Small intestine (tissue), 7 donors: ENCODE measurements around the gene KIAA0753. TPM values are rescaled to one million over a fixed set of nuclear protein-coding genes. Genes with fewer than 3 reads are reported as not detected.

ENCODE experiments used
- DNase-seq, 2 donors: peaks; one replicate each; pipeline versions ENCODE4 v3.0.0 to v3.0.0-alpha.2; 2013
- FAIRE-seq: peaks from 2 replicates; lab custom pipeline; 2012; peaks lifted over from hg19 to GRCh38; lab: Jason Lieb, UNC
- H3K27ac ChIP-seq, 3 donors: one replicate each; pipeline ENCODE4 v1.5.1; 2013; ENCODE audit warnings: low read length in 2 of 3, mild to moderate bottlenecking in 2 of 3, control low read depth in 1 of 3, inconsistent platforms in 1 of 3, low read depth in 1 of 3, moderate library complexity in 1 of 3
- H3K27me3 ChIP-seq, 3 donors: one replicate each; pipeline ENCODE4 v1.6.1; 2013; ENCODE audit warnings: low read length in 3 of 3, inconsistent platforms in 1 of 3; ENCODE audit not compliant: control insufficient read depth in 3 of 3, insufficient read depth in 3 of 3
- H3K36me3 ChIP-seq, 3 donors: one replicate each; pipeline ENCODE4 v1.6.1; 2013; ENCODE audit warnings: low read length in 3 of 3, inconsistent platforms in 1 of 3, low read depth in 1 of 3, mild to moderate bottlenecking in 1 of 3, moderate library complexity in 1 of 3; ENCODE audit not compliant: control insufficient read depth in 3 of 3, insufficient read depth in 2 of 3
- H3K4me1 ChIP-seq, 3 donors: one replicate each; pipeline ENCODE4 v1.6.1; 2013; ENCODE audit warnings: low read length in 2 of 3, inconsistent platforms in 1 of 3, low read depth in 1 of 3, mild to moderate bottlenecking in 1 of 3, moderate library complexity in 1 of 3; ENCODE audit not compliant: control insufficient read depth in 3 of 3, insufficient read depth in 2 of 3
- H3K4me3 ChIP-seq, 3 donors: one replicate each; pipeline ENCODE4 v1.5.1; 2013; ENCODE audit warnings: low read length in 3 of 3, control low read depth in 1 of 3, inconsistent platforms in 1 of 3, low read depth in 1 of 3, mild to moderate bottlenecking in 1 of 3, moderate library complexity in 1 of 3
- H3K9me3 ChIP-seq, 2 donors: one replicate each; pipeline ENCODE4 v1.6.1; 2013; ENCODE audit warnings: low read depth in 1 of 2, low read length in 1 of 2; ENCODE audit not compliant: control insufficient read depth in 2 of 2, insufficient read depth in 1 of 2
- WGBS, 3 donors: extraction: QIAGEN DNeasy Blood & Tissue Kit; methylation state at CpG; one replicate each; pipeline ENCODE4 v1.1.7; 2013; 5-methylcytosine and 5-hydroxymethylcytosine counted together
- polyA plus RNA-seq, 4 donors: library from polyadenylated mRNA; stranded (reverse) in 3 of 4; unstranded in 1 of 4; fragments of 200-250 nt in 3 of 4; fragments of 120-200 nt in 1 of 4; gene quantifications; one replicate each; pipeline versions ENCODE4 v1.2.1 to v1.2.3, GENCODE V29; 2013
- donor health status: healthy with polysubstance abuse.
- donor health status: control.
- donor health status: control.
- donor health status: Bipolar disorder and iron deficiency.
- donor health status: healthy.

The KIAA0753 gene
- polyA plus RNA-seq, 4 donors, result 3.2 to 14.1 (median 5.8) TPM

DNA sequence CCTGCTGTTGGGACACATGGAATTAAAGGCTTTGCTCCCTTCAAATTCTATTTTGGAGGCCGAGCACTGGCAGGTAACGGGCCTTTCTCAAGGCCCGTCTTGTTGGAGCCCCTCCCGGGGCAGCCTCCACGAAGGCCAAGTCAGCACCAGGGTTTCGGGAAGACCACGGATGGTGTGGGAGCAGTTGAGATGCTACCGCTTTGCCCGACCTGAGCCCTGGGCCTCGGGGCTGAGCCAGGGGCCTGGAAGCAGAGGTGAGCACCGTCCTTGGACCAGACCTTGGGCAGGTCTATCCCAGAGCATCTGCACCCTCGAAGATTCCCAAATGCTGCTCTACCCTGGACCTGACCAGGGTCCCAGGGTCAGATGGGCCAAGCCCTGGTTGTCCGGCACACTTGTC is 34.1 kb upstream of the KIAA0753 start:
- 91 to 94% (median 93%) methylated on average over 13 of the region's 13 CpGs for WGBS, 3 donors
- no peaks in the 10 kb centered on the region for H3K4me1 ChIP-seq
- H3K36me3 ChIP-seq, result no peaks in the 10 kb centered on the region
- FAIRE-seq, result no peak
- peaks cover 0 to 6% (median 4%) of the 10 kb centered on the region in 3 donors for H3K27me3 ChIP-seq
- H3K4me3 ChIP-seq, result no peak overlapping the region
- no peak overlapping the region for H3K27ac ChIP-seq
- H3K9me3 ChIP-seq, result no peaks in the 10 kb centered on the region
- no peak for DNase-seq

DNA sequence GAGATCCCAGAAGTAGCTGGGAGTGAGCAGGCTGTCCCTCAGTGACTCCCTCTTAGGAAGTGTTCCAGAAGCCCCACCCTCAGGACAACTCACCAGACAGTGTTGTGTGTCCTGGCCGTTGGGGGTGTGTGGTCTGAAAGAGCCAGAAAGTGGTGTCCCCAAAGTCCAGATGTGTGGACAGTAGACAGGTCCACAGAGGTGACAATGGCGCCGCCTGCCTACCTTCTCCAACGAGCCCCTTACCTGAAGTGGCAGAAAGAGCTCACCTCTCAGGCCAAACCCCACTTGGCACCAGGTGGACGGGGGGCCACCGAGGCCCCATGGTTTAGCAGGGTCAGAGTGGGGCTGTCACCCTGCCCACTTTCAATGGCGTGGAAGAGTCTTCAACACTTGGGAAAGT is 30.9 kb upstream of the KIAA0753 start:
- H3K36me3 ChIP-seq, result no peaks in the 10 kb centered on the region

DNA sequence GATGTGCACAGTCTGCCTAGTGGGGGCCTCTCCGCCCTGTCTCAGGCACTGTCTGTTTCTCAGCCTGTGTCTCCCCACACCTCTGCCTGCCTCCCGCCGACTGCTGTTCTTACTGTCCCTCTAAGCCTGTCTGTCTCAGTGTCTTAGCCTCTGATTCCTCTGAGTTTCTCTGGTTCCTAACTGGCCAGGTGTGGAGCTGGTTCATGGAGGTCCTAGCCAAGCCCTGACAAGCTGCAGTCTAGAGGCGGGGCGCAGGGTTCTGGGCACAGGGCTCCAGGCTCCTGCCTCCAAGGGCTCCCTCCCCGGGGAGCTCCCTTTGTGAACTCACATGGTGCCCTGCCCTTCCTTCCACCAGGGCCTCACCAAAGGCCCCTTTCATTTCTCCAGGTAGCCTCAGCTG is 30.5 kb upstream of the KIAA0753 start:
- no peak overlapping the region for H3K27ac ChIP-seq
- H3K4me3 ChIP-seq, result no peak overlapping the region
- no peaks in the 10 kb centered on the region for H3K4me1 ChIP-seq
- FAIRE-seq (no peak), DNase-seq (no peak)
- WGBS, 3 donors, result 78 to 90% (median 79%) methylated on average over 6 of the region's 6 CpGs
- H3K27me3 ChIP-seq, result no peaks in the 10 kb centered on the region
- H3K36me3 ChIP-seq, result no peaks in the 10 kb centered on the region
- H3K9me3 ChIP-seq, result no peaks in the 10 kb centered on the region

More for the DNA sequence above, 30.9 kb upstream of the KIAA0753 start:
- DNase-seq (no peak), FAIRE-seq (no peak)
- Histone ChIP-seq H3K27me3 (no peaks in the 10 kb centered on the region), H3K4me1 (no peaks in the 10 kb centered on the region), H3K4me3 (no peak overlapping the region), H3K27ac (no peak overlapping the region), H3K9me3 (no peaks in the 10 kb centered on the region)
- 83 to 87% (median 84%) methylated on average over 7 of the region's 7 CpGs for WGBS, 3 donors

DNA sequence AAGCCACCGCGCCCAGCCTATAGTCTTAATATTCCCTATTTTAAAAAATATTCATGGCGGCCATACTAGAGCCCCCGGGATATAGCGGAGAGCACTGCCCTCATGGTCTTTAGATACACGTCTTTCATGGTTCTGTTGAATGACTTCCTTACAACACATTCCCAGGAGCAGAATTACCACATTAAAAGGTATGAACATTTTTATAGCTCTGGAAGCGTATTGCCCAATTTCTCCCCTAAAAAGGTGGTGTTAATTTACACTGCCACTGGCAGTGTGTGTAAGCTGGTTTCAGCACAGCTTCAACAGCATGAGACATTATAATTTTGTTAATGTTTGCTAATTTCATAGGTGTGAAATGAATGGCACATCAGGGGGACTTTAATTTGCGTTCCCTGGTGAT is 30.1 kb upstream of the KIAA0753 start:
- FAIRE-seq (no peak), DNase-seq (no peak)
- no peaks in the 10 kb centered on the region for H3K4me1 ChIP-seq
- no peaks in the 10 kb centered on the region for H3K9me3 ChIP-seq
- H3K27me3 ChIP-seq, result no peaks in the 10 kb centered on the region
- H3K4me3 ChIP-seq, result no peak overlapping the region
- H3K36me3 ChIP-seq, result no peaks in the 10 kb centered on the region
- 92 to 94% (median 92%) methylated on average over 8 of the region's 8 CpGs for WGBS, 3 donors
- no peak overlapping the region for H3K27ac ChIP-seq

DNA sequence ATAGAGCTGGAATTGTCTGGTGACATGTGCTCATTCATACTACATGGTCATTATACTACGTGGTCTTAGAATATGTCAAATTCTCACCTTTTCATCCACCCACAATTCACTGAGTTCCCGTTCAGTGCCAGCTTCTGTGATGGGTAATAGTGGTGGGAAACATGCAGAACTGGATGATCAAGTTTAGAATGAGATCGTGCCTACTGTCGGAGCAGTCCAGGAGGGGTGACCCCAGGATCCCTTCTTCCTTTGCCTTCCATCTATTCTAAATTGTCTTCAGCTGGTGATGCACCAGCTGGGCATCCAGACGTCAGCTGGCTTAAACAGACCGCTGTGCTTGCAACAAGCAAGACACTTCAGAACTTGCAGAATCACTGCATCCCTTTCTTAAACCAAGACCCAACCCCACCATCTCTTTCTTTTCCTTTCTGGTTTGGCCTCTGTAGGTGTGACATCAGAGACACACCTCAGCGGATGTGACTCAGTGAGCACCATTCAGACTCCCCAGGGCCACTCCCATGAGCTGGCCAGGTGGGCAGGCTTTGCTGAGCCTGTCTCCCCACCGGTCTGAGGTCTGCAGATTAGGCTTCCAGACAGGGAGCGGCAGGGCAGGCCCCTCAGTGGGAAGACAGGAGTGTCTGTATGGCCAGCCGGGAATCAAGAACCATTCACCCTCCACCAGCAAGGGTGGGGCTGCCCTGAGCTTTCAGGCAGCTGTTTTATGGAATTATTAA is 29.1 kb upstream of the KIAA0753 start:
- Histone ChIP-seq H3K9me3 (no peaks in the 10 kb centered on the region), H3K27me3 (no peaks in the 10 kb centered on the region), H3K27ac (no peak overlapping the region), H3K36me3 (no peaks in the 10 kb centered on the region), H3K4me1 (no peaks in the 10 kb centered on the region), H3K4me3 (no peak overlapping the region)
- no peak for DNase-seq
- 55 to 74% (median 56%) methylated on average over 10 of the region's 10 CpGs for WGBS, 3 donors
- no peak for FAIRE-seq

DNA sequence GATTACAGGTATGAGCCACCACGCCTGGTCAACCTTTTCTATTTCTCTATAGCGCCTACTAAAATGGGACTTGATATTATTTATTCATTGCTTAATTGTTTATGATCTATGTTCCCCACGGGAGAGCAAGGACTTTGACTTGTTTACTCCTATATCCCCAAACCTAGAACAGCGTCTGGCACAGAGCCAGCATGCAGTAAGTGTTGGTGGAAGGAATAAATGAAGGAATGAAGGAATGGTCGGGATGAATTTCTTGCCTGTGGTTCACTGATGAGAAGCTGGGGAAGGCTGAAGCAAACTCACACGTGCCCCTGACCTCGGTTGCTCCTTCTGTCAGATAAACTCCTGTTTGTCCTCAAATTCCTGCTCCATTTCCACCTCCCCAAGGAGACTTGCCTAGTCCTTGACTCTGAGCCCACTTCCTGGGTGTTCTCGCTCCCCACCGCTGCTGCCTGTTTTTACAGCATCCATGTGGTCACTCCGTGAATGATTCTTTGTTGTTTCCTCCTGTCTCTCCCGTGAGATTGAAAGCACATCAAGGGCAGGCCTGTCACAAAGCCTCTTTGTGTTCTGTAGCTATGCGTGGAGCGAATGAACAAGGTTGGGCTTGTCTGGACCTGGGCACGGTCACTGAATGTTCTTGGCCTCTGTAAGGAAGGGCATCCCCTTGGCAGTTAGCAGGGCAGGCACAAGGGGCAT is 28.4 kb upstream of the KIAA0753 start:
- no peak for DNase-seq
- no peaks in the 10 kb centered on the region for H3K27me3 ChIP-seq
- WGBS, 3 donors, result 45 to 73% (median 55%) methylated on average over 14 of the region's 14 CpGs

DNA sequence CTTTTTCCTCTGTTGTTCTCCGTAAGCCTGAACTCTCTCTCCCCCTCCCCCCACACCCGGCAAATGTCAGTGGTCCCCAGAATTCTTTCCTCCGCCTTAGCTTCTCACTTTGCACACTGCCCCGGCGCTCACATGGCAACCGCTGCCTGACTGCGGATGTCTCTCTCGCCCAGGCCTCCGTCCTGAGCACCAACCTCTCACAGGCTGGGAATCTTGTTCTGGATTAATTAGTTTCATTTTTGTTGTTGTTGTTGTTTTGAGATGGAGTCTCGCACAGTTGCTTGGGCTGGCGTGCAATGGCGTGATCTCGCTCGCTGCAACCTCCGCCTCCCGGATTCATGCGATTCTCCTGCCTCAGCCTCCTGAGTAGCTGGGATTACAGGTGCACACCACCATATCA is 27.7 kb upstream of the KIAA0753 start:
- Histone ChIP-seq H3K4me3 (no peak overlapping the region), H3K27ac (no peak overlapping the region), H3K27me3 (no peaks in the 10 kb centered on the region), H3K36me3 (no peaks in the 10 kb centered on the region), H3K9me3 (no peaks in the 10 kb centered on the region), H3K4me1 (no peaks in the 10 kb centered on the region)
- 88 to 94% (median 90%) methylated on average over 17 of the region's 17 CpGs for WGBS, 3 donors
- FAIRE-seq (no peak), DNase-seq (no peak)

More for the DNA sequence above, 28.4 kb upstream of the KIAA0753 start:
- Histone ChIP-seq H3K4me3 (no peak overlapping the region), H3K9me3 (no peaks in the 10 kb centered on the region), H3K36me3 (no peaks in the 10 kb centered on the region), H3K4me1 (no peaks in the 10 kb centered on the region), H3K27ac (no peak overlapping the region)
- FAIRE-seq, result no peak

DNA sequence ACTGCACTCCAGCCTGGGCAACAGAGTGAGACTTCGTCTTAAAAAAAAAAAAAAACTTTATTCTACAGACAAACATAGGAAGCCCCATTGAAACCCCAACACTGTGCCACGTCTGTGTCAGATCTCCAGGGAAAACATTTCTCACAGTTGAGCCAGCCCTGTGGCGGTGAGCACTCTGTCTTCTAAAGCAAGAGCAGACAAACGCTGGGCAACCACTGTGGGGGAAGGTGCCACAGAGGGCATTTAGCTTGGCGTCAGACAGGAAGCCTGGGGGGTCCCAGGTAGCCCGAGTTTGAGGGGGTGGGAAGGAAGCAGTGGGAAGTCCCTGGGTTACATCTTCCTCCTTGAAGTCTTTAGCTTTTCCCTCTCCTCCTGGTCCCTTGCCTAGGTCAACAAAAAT is 27.0 kb upstream of the KIAA0753 start:
- Histone ChIP-seq H3K27me3 (no peaks in the 10 kb centered on the region), H3K4me3 (no peak overlapping the region), H3K27ac (no peak overlapping the region), H3K9me3 (no peaks in the 10 kb centered on the region), H3K36me3 (no peaks in the 10 kb centered on the region), H3K4me1 (no peaks in the 10 kb centered on the region)
- 52 to 71% (median 58%) methylated on average over 6 of the region's 6 CpGs for WGBS, 3 donors
- DNase-seq (no peak), FAIRE-seq (no peak)
